GM12878 (cell line): Measurements from ENCODE around the gene FBXL16. TPM values are rescaled to one million over a fixed set of nuclear protein-coding genes. Genes with fewer than 3 reads are reported as not detected.
A peak's percentile ranks its signal among the peaks of the same experiment; 100 is the strongest.
"Not testable (repeated sequence)": the region's sequence is repeated elsewhere in the genome, so short reads cannot be mapped to it uniquely, and the experiment has no call there.

Source experiments
- ATAC-seq: fragments of 200-7000 bp; cut with Tn5 transposase; 3 replicates; pipeline ENCODE4 v1.9.1; 2020; ENCODE audit warnings: mild to moderate bottlenecking, moderate library complexity
- BruUV-seq: library from RNA; stranded (reverse); fragments of 400-500 nt; replicated peaks from 2 replicates; lab custom pipeline; 2021; lab: Mats Ljungman, UMichigan
- CTCF ChIA-PET: fragments of 300-600 bp; sonication (Branson Sonifier 250); formaldehyde crosslinking; extraction: SDS; loops from one replicate; lab custom pipeline; 2021; ENCODE audit warnings: inconsistent platforms; lab: Yijun Ruan, JAX
- POLR2A ChIA-PET: fragments of 350-600 bp; formaldehyde crosslinking; extraction: SDS; loops from one replicate; lab custom pipeline; 2021; ENCODE audit warnings: inconsistent platforms; lab: Charles Lee
- RAD21 ChIA-PET: fragments of 300-600 bp; sonication (Branson Sonifier 250); formaldehyde crosslinking; loops from one replicate; lab custom pipeline; 2023; ENCODE audit warnings: antibody characterized with exemption; ENCODE audit not compliant: unreplicated experiment; lab: Charles Lee
- SMC1A ChIA-PET: fragments of 300-600 bp; sonication (Branson Sonifier 250); formaldehyde crosslinking; loops from one replicate; lab custom pipeline; 2023; ENCODE audit not compliant: unreplicated experiment, uncharacterized antibody; lab: Charles Lee
- DNase-seq: peaks from one replicate; pipeline ENCODE4 v3.0.0-alpha.2; 2011; ENCODE audit warnings: low read depth, low spot score
- FAIRE-seq: peaks from 3 replicates; lab custom pipeline; 2011; peaks lifted over from hg19 to GRCh38; lab: Jason Lieb, UNC
- H2AFZ ChIP-seq: 2 replicates; pipeline ENCODE4 v1.6.0; 2011; ENCODE audit warnings: low read depth, low read length, control low read depth; ENCODE audit not compliant: control insufficient read depth
- H3K27ac ChIP-seq: 2 replicates; pipeline ENCODE4 v1.5.1; 2011; ENCODE audit warnings: control low read depth; ENCODE audit not compliant: control insufficient read depth, insufficient read depth
- H3K27me3 ChIP-seq, 2 experiments: replicated peaks in 1 of 2; 2 replicates each; pipeline versions ENCODE4 v1.6.0 to v1.6.1; 2011; ENCODE audit warnings: low read length in 1 of 2; ENCODE audit not compliant: control insufficient read depth in 2 of 2, insufficient read depth in 2 of 2
- H3K36me3 ChIP-seq, 2 experiments: 2 replicates each; pipeline ENCODE4 v1.5.1; 2011; ENCODE audit warnings: low read length in 1 of 2; ENCODE audit not compliant: control insufficient read depth in 2 of 2, insufficient read depth in 2 of 2
- H3K4me1 ChIP-seq: 2 replicates; pipeline ENCODE4 v1.6.1; 2011; ENCODE audit warnings: mild to moderate bottlenecking, low read length, moderate library complexity, mixed read lengths; ENCODE audit not compliant: control insufficient read depth, insufficient read depth
- H3K4me2 ChIP-seq: 2 replicates; pipeline ENCODE4 v1.6.0; 2011; ENCODE audit warnings: control low read depth; ENCODE audit not compliant: control insufficient read depth, insufficient read depth
- H3K4me3 ChIP-seq: fragments of 200-600 bp; sonication (generic); 2 replicates; pipeline ENCODE4 v1.5.1; 2016
- H3K79me2 ChIP-seq: 2 replicates; pipeline ENCODE4 v1.6.0; 2011; ENCODE audit warnings: low read length; ENCODE audit not compliant: control insufficient read depth, insufficient read depth
- H3K9ac ChIP-seq: 2 replicates; pipeline ENCODE4 v1.8.0; 2011; ENCODE audit warnings: low read length, control low read depth, mixed read lengths; ENCODE audit not compliant: control insufficient read depth, insufficient read depth
- H3K9me3 ChIP-seq: replicated peaks from 3 replicates; pipeline ENCODE4 v1.5.1; 2011; ENCODE audit warnings: mild to moderate bottlenecking, low read length; ENCODE audit not compliant: control insufficient read depth, insufficient read depth
- H4K20me1 ChIP-seq: 2 replicates; pipeline ENCODE4 v1.6.0; 2011; ENCODE audit not compliant: control insufficient read depth, insufficient read depth
- CTCF ChIP-seq, 3 experiments: IDR thresholded peaks in 2 of 3; conservative IDR thresholded peaks in 1 of 3; 2 replicates each; pipeline ENCODE4 v1.5.1; 2011; ENCODE audit warnings: low read depth in 3 of 3, low read length in 3 of 3, mild to moderate bottlenecking in 3 of 3, control low read depth in 2 of 3, moderate library complexity in 2 of 3, inconsistent platforms in 1 of 3, mixed read lengths in 1 of 3; ENCODE audit not compliant: control insufficient read depth in 2 of 3, insufficient read depth in 1 of 3; ENCODE audit errors: extremely low read depth in 1 of 3
- ZBTB33 ChIP-seq: fragments of 450-650 bp; IDR thresholded peaks from 2 replicates; pipeline ENCODE4 v1.6.1; 2017; ENCODE audit warnings: mild to moderate bottlenecking
- WGBS: methylation state at CpG from one replicate; pipeline ENCODE4 v1.1.6; 2016; ENCODE audit warnings: low lambda C conversion rate; ENCODE audit not compliant: insufficient replicate concordance, insufficient coverage; ENCODE audit errors: missing lambda C conversion rate; 5-methylcytosine and 5-hydroxymethylcytosine counted together
- in situ Hi-C: fragments of 300-500 bp; cut with MboI; formaldehyde crosslinking; loops from 9 replicates; pipeline ENCODE4 v1.14.3; 2018; ENCODE audit warnings: mixed read lengths
- intact Hi-C: fragments of 100-400 bp; cut with micrococcal nuclease; formaldehyde crosslinking; loops from one replicate; pipeline ENCODE4 v1.14.2; 2022; ENCODE audit not compliant: unreplicated experiment
- polyA plus RNA-seq, 11 experiments: library from polyadenylated mRNA; depleted of rRNA in 4 of 11; unstranded in 6 of 11; stranded (reverse) in 5 of 11; fragments of >200 nt; fragmentation: Nextera tagmentation in 4 of 11; fragmentation: Illumina TruSeq in 1 of 11; extraction: Ambion mirVana in 4 of 11; extraction: Trizol in 1 of 11; gene quantifications; 1 replicate in 1 of 11; 2 replicates in 10 of 11; pipeline versions ENCODE4 v1.2.1 to v1.2.3, GENCODE V29; 2011 to 2016; ENCODE audit warnings: inconsistent platforms in 2 of 11, missing spikeins in 2 of 11, low read depth in 1 of 11
- total RNA-seq, 4 experiments: library from RNA; depleted of rRNA in 3 of 4; stranded (reverse); fragments of >200 nt in 3 of 4; fragmentation: Illumina TruSeq in 1 of 4; extraction: Trizol in 1 of 4; gene quantifications; 2 replicates each; pipeline versions ENCODE4 v1.2.1 to v1.2.3, GENCODE V29; 2013 to 2021

FBXL16 gene
- total and polyA plus RNA-seq, 10 of the 15 experiments (the other 5 are each of a cell fraction or from before 2014, with no cell fraction given) = 0.13 to 1.4 (median 0.24) TPM

- 48% methylated on average over 13 of the region's 13 CpGs for WGBS
These were observed 7.2 kb upstream of the FBXL16 start for GRCh38 chr16:712740-713250.

More at GRCh38 chr16:712740-713250, 7.2 kb upstream of the FBXL16 start:
- intact Hi-C loops, H2AFZ ChIP-seq, H3K9me3 ChIP-seq, H4K20me1 ChIP-seq, H3K4me1 ChIP-seq, H3K27ac ChIP-seq, ATAC-seq, H3K27me3 ChIP-seq, FAIRE-seq, H3K9ac ChIP-seq, H3K36me3 ChIP-seq, DNase-seq, H3K4me3 ChIP-seq, H3K4me2 ChIP-seq, POLR2A ChIA-PET, BruUV-seq, H3K79me2 ChIP-seq: not testable (repeated sequence)
- SMC1A ChIA-PET = interaction anchor here (0.7 to 2.1 kb wide), 7 partner anchors 8 to 391 kb away, joined by 3 to 12 read pairs (median 3); partner anchors contain the start of genes ANTKMT, CCDC78, CHTF18 and RPUSD1
- CTCF ChIA-PET = interaction anchor here (0.5 to 2.2 kb wide), 17 partner anchors 12 to 390 kb away, joined by 3 to 32 read pairs (median 4); partner anchors contain the start of genes CCDC78, CHTF18, CIAO3 and HAGHL
- RAD21 ChIA-PET = interaction anchor here (0.7 to 1.5 kb wide), 4 partner anchors 12 to 328 kb away, joined by 3 to 10 read pairs (median 5); partner anchors contain the start of genes CHTF18 and RPUSD1
- in situ Hi-C loops = loop anchor here (5.0 kb wide), 1 partner anchor 75 kb away; the partner anchor contains the start of genes CHTF18 and RPUSD1
- TF ChIP-seq ZBTB33 (0 out of 2 replicates have a peak, but pooled peaks have one; percentile 75), CTCF (IDR thresholded peaks at IDR 0.05 in 2 of 3, conservative IDR thresholded peaks at IDR 0.05 in 1 of 3; ENCODE audit: control insufficient read depth in 2 of 3, extremely low read depth in 1 of 3, insufficient read depth in 1 of 3, low read depth in 3 of 3, low read length in 3 of 3) (peak; percentile 21 to 28 (median 23); a peak in 4 of 6 replicates)
